Myocyte (in vitro differentiated cells): ENCODE results near the gene RAB9B. TPM values are rescaled to one million over a fixed set of nuclear protein-coding genes. Genes with fewer than 3 reads are reported as not detected.

Experiments
- total RNA-seq: library from RNA; depleted of rRNA; stranded (reverse); fragments of >200 nt; gene quantifications from 2 replicates; pipeline ENCODE4 v1.2.3, GENCODE V29; 2014

Gene RAB9B
- total RNA-seq, 1 donor from 2014 or later = 2.1 TPM

Other genes with a start within 250 kb of the RAB9B start
- 153 and 202 TPM in 2 replicates for gene TCEAL4, start 246.7 kb downstream of the RAB9B start, total RNA-seq
- 34.0 and 36.5 TPM in 2 replicates for gene TCEAL3, start 224.3 kb downstream of the RAB9B start, total RNA-seq
- 149 and 162 TPM in 2 replicates for gene TCEAL1, start 203.3 kb downstream of the RAB9B start, total RNA-seq
- gene MORF4L2, start 145.6 kb downstream of the RAB9B start, total RNA-seq = 769 and 841 TPM in 2 replicates
- not detected in 2 replicates for gene TMEM31, start 121.3 kb downstream of the RAB9B start, total RNA-seq
- gene PLP1, start 55.4 kb downstream of the RAB9B start, total RNA-seq = 0.56 TPM in 1 of 2 replicates, not detected in the other
- 0.47 and 1.5 TPM in 2 replicates for gene TMSB15B, start 130.4 kb upstream of the RAB9B start, total RNA-seq
- not detected in 2 replicates for gene H2BW1, start 181.5 kb upstream of the RAB9B start, total RNA-seq
- not detected in 2 replicates for gene H2BW2, start 207.7 kb upstream of the RAB9B start, total RNA-seq
- 3.2 and 3.4 TPM in 2 replicates for gene TMSB15C, start 244.0 kb upstream of the RAB9B start, total RNA-seq